GM13976 (cell line): ENCODE measurements around the gene GTPBP2.
A peak's percentile ranks its signal among the peaks of the same experiment; 100 is the strongest.

Experiments used
- DNase-seq: peaks from one replicate; pipeline ENCODE4 v3.0.0; 2012; ENCODE audit warnings: low spot score
- CTCF ChIP-seq: IDR thresholded peaks from 2 replicates; pipeline ENCODE4 v1.5.1; 2012; ENCODE audit warnings: borderline replicate concordance, mild to moderate bottlenecking; ENCODE audit not compliant: insufficient read depth; ENCODE audit errors: extremely low read depth, missing control alignments, control extremely low read depth
- in situ Hi-C: fragments of 300-500 bp; cut with MboI; formaldehyde crosslinking; loops from one replicate; pipeline ENCODE4 v1.12.0; 2022; ENCODE audit warnings: low sequenced_read_pairs, mixed read lengths, inconsistent platforms; ENCODE audit not compliant: unreplicated experiment

The GTPBP2 gene

GRCh38 chr6:43673444-43674084, 44.5 kb upstream of the GTPBP2 start:
- in situ Hi-C loops: no loop called here
- no peak for DNase-seq
- TF ChIP-seq CTCF: no peak

- DNase-seq: no peak
- no peak for TF ChIP-seq CTCF
- in situ Hi-C loops: no loop called here
Measured at GRCh38 chr6:43671801-43672690, 43.0 kb upstream of the GTPBP2 start.

GRCh38 chr6:43671011-43671800, 42.1 kb upstream of the GTPBP2 start:
- no peak for TF ChIP-seq CTCF
- in situ Hi-C loops: no loop called here

GRCh38 chr6:43670623-43670986, 41.5 kb upstream of the GTPBP2 start:
- no peak for DNase-seq
- in situ Hi-C loops: no loop called here
- no peak for TF ChIP-seq CTCF

More at GRCh38 chr6:43671011-43671800, 42.1 kb upstream of the GTPBP2 start:
- DNase-seq: no peak

- peak; percentile 51 for DNase-seq
- in situ Hi-C loops: loop anchor here (10.0 kb wide), 1 partner anchor 95 kb away; no protein-coding TSS in a partner anchor
- no peak for TF ChIP-seq CTCF
Measured at GRCh38 chr6:43669922-43670622, 41.0 kb upstream of the GTPBP2 start.
